Ascending aorta (tissue), 2 donors: ENCODE data around the gene PHOX2B. TPM values are rescaled to one million over a fixed set of nuclear protein-coding genes. Genes with fewer than 3 reads are reported as not detected.

Source experiments
- DNase-seq, 2 donors: peaks; one replicate each; pipeline ENCODE4 v3.0.0-alpha.2; 2019; ENCODE audit warnings: low spot score in 2 of 2
- H3K27ac ChIP-seq, 2 donors: fragments of 200-600 bp; sonication (generic); one replicate each; pipeline ENCODE4 v1.5.1; 2016 to 2017; ENCODE audit warnings: mild to moderate bottlenecking in 1 of 2
- H3K27me3 ChIP-seq: fragments of 200-600 bp; sonication (generic); one replicate; pipeline ENCODE4 v1.5.1; 2017
- H3K36me3 ChIP-seq, 2 donors: fragments of 200-600 bp; sonication (generic); one replicate each; pipeline ENCODE4 v1.5.1; 2016
- H3K4me1 ChIP-seq, 2 donors: fragments of 200-600 bp; sonication (generic); one replicate each; pipeline ENCODE4 v1.5.1; 2016 to 2017; ENCODE audit warnings: mild to moderate bottlenecking in 1 of 2
- H3K4me3 ChIP-seq, 2 donors: fragments of 200-600 bp; sonication (generic); one replicate each; pipeline ENCODE4 v1.5.1; 2016 to 2017; ENCODE audit warnings: mild to moderate bottlenecking in 1 of 2
- H3K9me3 ChIP-seq, 2 donors: fragments of 200-600 bp; sonication (generic); one replicate each; pipeline ENCODE4 v1.5.1; 2016
- intact Hi-C: fragments of 100-400 bp; cut with DNase I; formaldehyde crosslinking; loops from one replicate; pipeline ENCODE4 v1.15.1; 2023
- total RNA-seq: library from RNA; depleted of rRNA; stranded (reverse); fragments of >200 nt; gene quantifications from one replicate; pipeline ENCODE4 v1.1.0, GENCODE V29; 2016
- TF ChIP-seq, protein P1 (sequence below), 3 experiments: fragments of 200-600 bp in 2 of 3; fragments of 450-650 bp in 1 of 3; sonication (generic) in 2 of 3; IDR thresholded peaks; one replicate each; pipeline ENCODE4 v1.5.1; 2016 to 2019; ENCODE audit warnings: antibody characterized with exemption in 3 of 3, mild to moderate bottlenecking in 1 of 3, moderate library complexity in 1 of 3

PHOX2B gene
- not detected for total RNA-seq

DNA sequence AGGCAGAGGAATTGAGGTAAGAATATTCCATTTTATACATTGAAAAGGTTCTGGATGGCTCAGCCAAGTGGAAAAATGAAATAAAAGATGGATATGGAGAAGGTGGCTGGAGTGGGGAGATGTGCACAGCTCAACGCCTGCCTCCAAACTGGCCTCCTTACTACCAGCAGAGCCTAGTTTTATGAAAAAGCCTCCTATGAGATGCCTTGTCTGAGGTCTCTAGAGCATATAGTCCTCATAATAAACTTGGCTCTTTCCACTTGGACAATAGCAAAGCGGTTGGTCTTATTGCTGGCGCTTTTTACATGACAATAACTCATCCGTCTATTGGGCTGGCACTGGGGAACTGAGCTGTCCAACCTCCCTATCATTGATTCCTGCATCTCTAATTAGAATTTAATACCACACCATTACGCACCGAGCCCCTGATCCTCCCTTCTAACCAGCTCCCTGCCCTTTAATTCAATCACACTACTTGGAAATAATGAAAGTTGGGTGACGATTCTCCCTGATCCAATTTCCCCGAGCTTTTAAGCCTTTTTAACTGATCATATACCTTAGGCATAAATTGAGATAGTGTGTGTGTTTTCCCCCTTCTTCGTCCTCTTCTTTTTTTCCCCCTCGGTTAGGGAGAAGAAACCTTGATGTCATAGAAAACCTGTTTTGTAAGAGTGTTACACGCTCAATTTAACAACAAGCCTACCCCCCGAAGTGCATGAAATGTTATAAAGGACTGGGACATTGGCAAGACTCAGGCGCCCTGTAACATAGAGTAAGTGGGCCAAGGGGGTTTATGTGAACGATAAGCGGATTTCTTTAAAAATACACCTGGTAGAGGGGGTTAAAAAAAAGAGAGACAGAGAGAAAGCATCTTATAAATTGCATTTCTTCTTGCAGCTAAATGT, at the start of gene PHOX2B:
Gene PHOX2B (minus strand): TSS at position 155 of the 905 bp plus-strand sequence. CDS start 115 bp downstream, at position 40.
- H3K36me3 ChIP-seq = no peaks in the 10 kb centered on the region
- TF ChIP-seq, protein P1, sequence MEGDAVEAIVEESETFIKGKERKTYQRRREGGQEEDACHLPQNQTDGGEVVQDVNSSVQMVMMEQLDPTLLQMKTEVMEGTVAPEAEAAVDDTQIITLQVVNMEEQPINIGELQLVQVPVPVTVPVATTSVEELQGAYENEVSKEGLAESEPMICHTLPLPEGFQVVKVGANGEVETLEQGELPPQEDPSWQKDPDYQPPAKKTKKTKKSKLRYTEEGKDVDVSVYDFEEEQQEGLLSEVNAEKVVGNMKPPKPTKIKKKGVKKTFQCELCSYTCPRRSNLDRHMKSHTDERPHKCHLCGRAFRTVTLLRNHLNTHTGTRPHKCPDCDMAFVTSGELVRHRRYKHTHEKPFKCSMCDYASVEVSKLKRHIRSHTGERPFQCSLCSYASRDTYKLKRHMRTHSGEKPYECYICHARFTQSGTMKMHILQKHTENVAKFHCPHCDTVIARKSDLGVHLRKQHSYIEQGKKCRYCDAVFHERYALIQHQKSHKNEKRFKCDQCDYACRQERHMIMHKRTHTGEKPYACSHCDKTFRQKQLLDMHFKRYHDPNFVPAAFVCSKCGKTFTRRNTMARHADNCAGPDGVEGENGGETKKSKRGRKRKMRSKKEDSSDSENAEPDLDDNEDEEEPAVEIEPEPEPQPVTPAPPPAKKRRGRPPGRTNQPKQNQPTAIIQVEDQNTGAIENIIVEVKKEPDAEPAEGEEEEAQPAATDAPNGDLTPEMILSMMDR (IDR thresholded peaks at IDR 0.05) = no peak
- H3K27ac ChIP-seq = no peak within 1 kb of the TSS
- peaks cover 17% of the 10 kb centered on the region for H3K27me3 ChIP-seq
- intact Hi-C loops = no loop called here
- H3K4me3 ChIP-seq = no peak within 1 kb of the TSS
- no peaks in the 10 kb centered on the region for H3K4me1 ChIP-seq
- H3K9me3 ChIP-seq = no peaks in the 10 kb centered on the region
- no peak for DNase-seq

DNA sequence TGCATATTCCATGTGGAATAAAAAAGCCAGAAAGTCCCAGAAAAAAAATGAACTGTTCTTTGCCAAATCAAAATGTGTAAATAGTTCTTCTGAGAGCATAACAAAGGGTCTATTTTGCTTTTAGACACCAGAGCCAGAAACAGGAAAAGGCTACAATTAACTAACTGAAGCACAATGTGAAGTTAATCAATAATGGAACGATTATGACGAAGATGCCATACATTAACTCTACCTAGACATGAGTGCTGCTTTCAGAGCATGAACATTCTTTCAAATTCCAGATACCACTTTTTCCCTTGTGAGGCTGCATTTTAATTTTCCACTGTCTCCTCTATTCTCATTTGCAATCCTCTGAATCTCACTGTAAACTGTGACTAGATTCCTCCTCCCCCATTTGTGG, 48.7 kb upstream of the PHOX2B start:
- no peaks in the 10 kb centered on the region for H3K4me1 ChIP-seq
- no peak overlapping the region for H3K4me3 ChIP-seq
- DNase-seq = no peak
- intact Hi-C loops = no loop called here
- H3K9me3 ChIP-seq = no peaks in the 10 kb centered on the region
- TF ChIP-seq, protein P1 (IDR thresholded peaks at IDR 0.05) = no peak
- no peaks in the 10 kb centered on the region for H3K36me3 ChIP-seq
- H3K27me3 ChIP-seq = no peaks in the 10 kb centered on the region
- no peak overlapping the region for H3K27ac ChIP-seq

DNA sequence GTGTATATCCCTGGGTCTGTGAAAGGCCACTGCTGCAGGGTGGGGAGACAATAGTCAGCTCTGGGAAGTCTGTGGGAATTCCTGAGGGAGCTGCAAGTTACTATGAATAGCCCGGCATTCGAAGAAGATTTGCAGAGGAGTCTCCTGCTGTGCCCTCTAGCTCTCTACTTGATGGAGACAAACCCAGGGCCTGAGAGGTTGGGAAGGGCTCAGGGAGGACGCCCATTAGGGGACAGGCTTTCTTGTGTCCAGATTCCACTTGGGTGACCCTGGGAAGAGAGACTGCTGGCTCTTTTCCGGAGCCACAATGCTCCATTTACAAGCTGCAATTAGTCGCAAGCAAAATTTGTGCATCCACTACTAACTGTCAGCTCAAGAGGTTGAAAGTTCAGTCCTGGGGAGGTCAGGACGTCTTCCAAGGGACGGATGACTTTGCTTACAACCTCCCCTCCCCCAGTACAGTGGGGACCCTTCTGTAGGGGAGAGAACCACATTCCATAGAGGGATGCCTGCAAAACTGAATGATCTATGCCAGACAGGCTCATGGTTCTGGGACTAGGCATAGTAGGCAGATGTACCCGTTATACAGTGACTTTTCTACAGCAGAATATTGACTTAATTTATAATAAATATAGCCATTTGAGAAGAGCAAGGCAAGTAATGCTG, 48.2 kb upstream of the PHOX2B start:
- Histone ChIP-seq H3K27me3 (no peaks in the 10 kb centered on the region), H3K36me3 (no peaks in the 10 kb centered on the region), H3K4me3 (no peak overlapping the region), H3K27ac (no peak overlapping the region), H3K4me1 (no peaks in the 10 kb centered on the region), H3K9me3 (no peaks in the 10 kb centered on the region)
- intact Hi-C loops = no loop called here
- DNase-seq = no peak
- TF ChIP-seq, protein P1 (IDR thresholded peaks at IDR 0.05) = no peak

DNA sequence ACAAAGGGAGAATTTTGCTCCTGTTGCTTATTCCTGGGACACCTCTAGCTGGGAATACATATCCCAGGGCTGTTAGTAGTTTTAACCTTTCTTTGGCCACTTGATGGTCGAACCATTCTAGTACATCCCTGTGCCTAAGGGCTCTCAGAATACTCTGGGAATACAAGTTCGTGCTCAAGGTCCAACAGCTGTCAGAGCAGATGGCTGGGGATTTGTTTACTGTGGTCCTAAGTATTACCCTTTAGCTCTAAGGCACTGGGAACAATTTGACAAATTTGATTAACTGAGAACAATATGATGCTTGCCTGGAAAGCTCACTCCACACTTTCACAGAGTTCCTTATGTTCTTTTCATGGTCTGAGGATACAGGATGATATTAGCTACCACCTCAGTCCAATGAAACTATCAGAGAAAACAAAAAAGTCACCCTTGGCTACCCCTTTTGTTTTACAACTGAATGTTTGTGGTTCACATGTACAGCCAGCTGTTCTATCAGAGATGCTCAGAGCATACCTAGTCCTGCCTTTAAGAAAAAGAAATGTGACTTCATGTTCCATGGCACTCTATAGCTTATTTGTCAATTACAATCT, 47.4 kb upstream of the PHOX2B start:
- H3K4me3 ChIP-seq = no peak overlapping the region
- no peaks in the 10 kb centered on the region for H3K4me1 ChIP-seq
- intact Hi-C loops = no loop called here
- H3K9me3 ChIP-seq = no peaks in the 10 kb centered on the region
- H3K27ac ChIP-seq = no peak overlapping the region
- no peaks in the 10 kb centered on the region for H3K36me3 ChIP-seq
- TF ChIP-seq, protein P1 (IDR thresholded peaks at IDR 0.05) = no peak
- no peaks in the 10 kb centered on the region for H3K27me3 ChIP-seq
- DNase-seq = no peak

DNA sequence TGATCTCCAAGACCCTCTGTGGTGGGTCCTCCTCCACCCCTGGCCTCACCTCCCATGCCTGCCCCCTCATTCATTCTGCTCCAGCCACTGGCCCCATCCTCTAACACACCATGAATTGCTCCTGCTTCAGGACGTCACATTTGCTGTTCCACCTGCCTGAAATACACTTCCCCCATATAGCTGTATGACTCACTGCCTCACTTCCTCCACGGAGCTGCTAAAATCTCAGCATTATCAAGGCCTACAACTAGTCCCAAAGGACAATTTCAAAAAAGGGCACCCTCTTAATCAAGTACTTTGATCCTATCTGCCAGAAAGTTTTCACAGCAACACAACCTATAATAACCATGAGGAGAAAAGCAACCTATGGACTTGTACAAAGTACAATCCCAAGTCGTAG, 43.6 kb upstream of the PHOX2B start:
- Histone ChIP-seq H3K4me1 (no peaks in the 10 kb centered on the region), H3K27ac (no peak overlapping the region), H3K27me3 (no peaks in the 10 kb centered on the region), H3K9me3 (no peaks in the 10 kb centered on the region), H3K36me3 (no peaks in the 10 kb centered on the region), H3K4me3 (no peak overlapping the region)
- intact Hi-C loops = no loop called here
- TF ChIP-seq, protein P1 (IDR thresholded peaks at IDR 0.05) = no peak
- no peak for DNase-seq
